ENCODE results near the gene PYGB. TPM values are rescaled to one million over a fixed set of nuclear protein-coding genes. Genes with fewer than 3 reads are reported as not detected.
"Not testable (repeated sequence)": the region's sequence is repeated elsewhere in the genome, so short reads cannot be mapped to it uniquely, and the experiment has no call there.

Gene PYGB
- total and polyA plus RNA-seq, 4 experiments from 2014 or later = 28.3 to 35.6 (median 34.2) TPM

DNA sequence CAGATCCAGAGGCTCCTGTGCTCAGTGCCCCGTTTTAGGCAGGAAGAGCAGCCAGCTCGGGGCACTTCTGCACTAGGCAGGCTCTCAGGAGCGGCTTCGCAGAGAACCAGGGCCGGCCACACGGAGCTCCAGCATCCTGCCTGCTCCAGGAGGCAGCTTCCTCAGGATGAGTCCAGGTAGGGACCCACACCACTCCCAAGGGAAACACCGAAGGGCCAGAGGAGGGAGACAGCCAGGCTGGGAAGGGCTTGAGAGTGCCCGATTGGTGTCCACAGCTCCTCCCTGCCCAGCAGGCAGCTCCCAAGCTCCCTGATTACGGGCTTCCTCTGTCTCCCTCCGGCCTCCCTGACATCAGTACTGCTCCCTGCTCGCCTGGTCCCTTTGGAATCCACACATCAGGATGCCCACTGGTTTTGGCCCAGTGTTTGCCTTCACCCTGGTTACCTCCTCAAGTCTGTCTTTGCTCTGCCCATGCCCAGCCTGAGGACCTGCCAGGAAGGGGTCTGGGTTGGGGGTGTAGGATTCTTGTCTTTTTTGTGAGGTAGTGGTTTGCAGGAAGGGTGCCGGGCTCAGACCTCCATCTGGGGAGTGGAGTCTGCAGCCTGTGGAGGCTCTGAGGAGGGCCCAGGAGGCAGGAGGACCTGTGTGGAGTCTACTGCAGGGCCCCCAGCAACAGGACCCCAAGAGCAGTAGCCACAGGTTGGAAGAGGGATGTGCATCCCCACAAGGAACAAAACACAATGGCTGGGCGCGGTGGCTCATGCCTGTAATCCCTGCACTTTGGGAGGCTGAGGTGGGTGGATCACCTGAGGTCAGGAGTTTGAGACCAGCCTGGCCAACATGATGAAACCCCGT, 11.2 kb upstream of the PYGB start:
- Mint-ChIP-seq H3K27ac (no peak overlapping the region), H3K4me3 (no peak overlapping the region), H3K4me1 (peaks cover 0 to 2% (median 0%) of the 10 kb centered on the region in 4 donors), H3K9me3 (no peaks in the 10 kb centered on the region), H3K27me3 (peaks cover 18 to 24% of the 10 kb centered on the region in 2 donors), H3K36me3 (no peaks in the 10 kb centered on the region)
- no peaks in the 10 kb centered on the region for H3K4me1 ChIP-seq (ENCODE audit: insufficient read depth, low read length)
- H3K27me3 ChIP-seq (ENCODE audit: insufficient read depth, low read length) = no peaks in the 10 kb centered on the region
- intact Hi-C loops (cut with micrococcal nuclease) = no loop called here
- DNase-seq = no peak
- H3K4me3 ChIP-seq (ENCODE audit: low read length in 2 of 2) = no peak overlapping the region
- no peaks in the 10 kb centered on the region for H3K36me3 ChIP-seq (ENCODE audit: insufficient read depth, low read length)
- H3K27ac ChIP-seq (ENCODE audit: low read depth, low read length) = no peak overlapping the region
- CTCF ChIA-PET (ENCODE audit: partially characterized antibody) = interaction anchor here (1.0 kb wide), 1 partner anchor 10 kb away, joined by 5 read pairs; no protein-coding TSS in a partner anchor
- H3K9me3 ChIP-seq (ENCODE audit: control insufficient read depth in 1 of 2, low read length in 2 of 2) = no peaks in the 10 kb centered on the region
- POLR2A ChIA-PET (ENCODE audit: partially characterized antibody) = no interaction called here

GRCh38 chr20:25237610-25238318, 10.1 kb upstream of the PYGB start:
- no peaks in the 10 kb centered on the region for H3K4me1 ChIP-seq (ENCODE audit: insufficient read depth, low read length)
- intact Hi-C loops (cut with micrococcal nuclease) = no loop called here
- no peak overlapping the region for H3K4me3 Mint-ChIP-seq
- H3K27me3 Mint-ChIP-seq = peaks cover 18 to 26% of the 10 kb centered on the region in 2 donors
- ChIA-PET CTCF (ENCODE audit: partially characterized antibody) (no interaction called here), POLR2A (ENCODE audit: partially characterized antibody) (no interaction called here)
- no peak for DNase-seq
- H3K9me3 ChIP-seq (ENCODE audit: control insufficient read depth in 1 of 2, low read length in 2 of 2) = no peaks in the 10 kb centered on the region
- no peak overlapping the region for H3K4me3 ChIP-seq (ENCODE audit: low read length in 2 of 2)
- H3K27ac Mint-ChIP-seq = no peak overlapping the region
- peaks cover 0 to 2% (median 0%) of the 10 kb centered on the region in 4 donors for H3K4me1 Mint-ChIP-seq
- H3K27ac ChIP-seq (ENCODE audit: low read depth, low read length) = no peak overlapping the region
- no peaks in the 10 kb centered on the region for H3K27me3 ChIP-seq (ENCODE audit: insufficient read depth, low read length)
- no peaks in the 10 kb centered on the region for H3K36me3 Mint-ChIP-seq
- no peaks in the 10 kb centered on the region for H3K36me3 ChIP-seq (ENCODE audit: insufficient read depth, low read length)
- no peaks in the 10 kb centered on the region for H3K9me3 Mint-ChIP-seq

- Mint-ChIP-seq H3K27me3 (peaks cover 18 to 26% of the 10 kb centered on the region in 2 donors), H3K9me3 (peaks cover 0 to 3% (median under 1%) of the 10 kb centered on the region in 8 donors), H3K36me3 (no peaks in the 10 kb centered on the region), H3K4me1 (peaks cover 0 to 2% (median 0%) of the 10 kb centered on the region in 4 donors), H3K27ac (no peak overlapping the region), H3K4me3 (no peak overlapping the region)
- Histone ChIP-seq H3K36me3 (ENCODE audit: insufficient read depth, low read length) (no peaks in the 10 kb centered on the region), H3K27ac (ENCODE audit: low read depth, low read length) (no peak overlapping the region), H3K4me3 (ENCODE audit: low read length in 2 of 2) (no peak overlapping the region), H3K27me3 (ENCODE audit: insufficient read depth, low read length) (no peaks in the 10 kb centered on the region), H3K4me1 (ENCODE audit: insufficient read depth, low read length) (no peaks in the 10 kb centered on the region), H3K9me3 (ENCODE audit: control insufficient read depth in 1 of 2, low read length in 2 of 2) (no peaks in the 10 kb centered on the region)
- CTCF ChIA-PET (ENCODE audit: partially characterized antibody) = no interaction called here
- DNase-seq = no peak
- intact Hi-C loops (cut with micrococcal nuclease) = no loop called here
- POLR2A ChIA-PET (ENCODE audit: partially characterized antibody) = no interaction called here
These were observed 9.4 kb upstream of the PYGB start for GRCh38 chr20:25238319-25239037.

- intact Hi-C loops (cut with micrococcal nuclease) = no loop called here
- no peak for DNase-seq
- peaks cover 15 to 22% of the 10 kb centered on the region in 2 donors for H3K27me3 Mint-ChIP-seq
- Histone ChIP-seq H3K9me3 (ENCODE audit: control insufficient read depth in 1 of 2, low read length in 2 of 2) (no peaks in the 10 kb centered on the region), H3K4me3 (ENCODE audit: low read length in 2 of 2) (no peak overlapping the region), H3K4me1 (ENCODE audit: insufficient read depth, low read length) (no peaks in the 10 kb centered on the region), H3K27ac (ENCODE audit: low read depth, low read length) (no peak overlapping the region), H3K27me3 (ENCODE audit: insufficient read depth, low read length) (no peaks in the 10 kb centered on the region), H3K36me3 (ENCODE audit: insufficient read depth, low read length) (no peaks in the 10 kb centered on the region)
- no peak overlapping the region for H3K27ac Mint-ChIP-seq
- peaks cover 0 to 2% (median 0%) of the 10 kb centered on the region in 4 donors for H3K4me1 Mint-ChIP-seq
- ChIA-PET CTCF (ENCODE audit: partially characterized antibody) (no interaction called here), POLR2A (ENCODE audit: partially characterized antibody) (no interaction called here)
- peaks cover 0 to 7% (median 3%) of the 10 kb centered on the region in 8 donors for H3K9me3 Mint-ChIP-seq
- H3K4me3 Mint-ChIP-seq = peak overlapping the region in 1 of 8 donors; percentile 35
- H3K36me3 Mint-ChIP-seq = peaks cover 0 to 2% of the 10 kb centered on the region in 2 donors
These were observed 8.2 kb upstream of the PYGB start for GRCh38 chr20:25239387-25240370.

- H3K4me3 Mint-ChIP-seq; H3K9me3 ChIP-seq (ENCODE audit: control insufficient read depth in 1 of 2, low read length in 2 of 2); H3K27ac ChIP-seq (ENCODE audit: low read depth, low read length); DNase-seq; H3K9me3 Mint-ChIP-seq; POLR2A ChIA-PET (ENCODE audit: partially characterized antibody); H3K4me1 ChIP-seq (ENCODE audit: insufficient read depth, low read length); H3K27ac Mint-ChIP-seq; H3K36me3 Mint-ChIP-seq; intact Hi-C loops (cut with micrococcal nuclease); H3K4me3 ChIP-seq (ENCODE audit: low read length in 2 of 2); CTCF ChIA-PET (ENCODE audit: partially characterized antibody); H3K36me3 ChIP-seq (ENCODE audit: insufficient read depth, low read length); H3K4me1 Mint-ChIP-seq; H3K27me3 ChIP-seq (ENCODE audit: insufficient read depth, low read length): not testable (repeated sequence)
- peaks cover 13 to 17% of the 10 kb centered on the region in 2 donors for H3K27me3 Mint-ChIP-seq
These were observed 6.8 kb upstream of the PYGB start for GRCh38 chr20:25240851-25241658.

- intact Hi-C loops (cut with micrococcal nuclease); H3K27ac ChIP-seq (ENCODE audit: low read depth, low read length); H3K36me3 ChIP-seq (ENCODE audit: insufficient read depth, low read length); CTCF ChIA-PET (ENCODE audit: partially characterized antibody); H3K4me1 Mint-ChIP-seq; H3K27ac Mint-ChIP-seq; H3K4me1 ChIP-seq (ENCODE audit: insufficient read depth, low read length); H3K9me3 Mint-ChIP-seq; POLR2A ChIA-PET (ENCODE audit: partially characterized antibody); H3K36me3 Mint-ChIP-seq; H3K4me3 ChIP-seq (ENCODE audit: low read length in 2 of 2); DNase-seq; H3K9me3 ChIP-seq (ENCODE audit: control insufficient read depth in 1 of 2, low read length in 2 of 2); H3K27me3 ChIP-seq (ENCODE audit: insufficient read depth, low read length); H3K4me3 Mint-ChIP-seq: not testable (repeated sequence)
- H3K27me3 Mint-ChIP-seq = peaks cover 11 to 16% of the 10 kb centered on the region in 2 donors
These were observed 6.3 kb upstream of the PYGB start for GRCh38 chr20:25241659-25241955.

All from CD4-positive, alpha-beta memory T cell (primary cell).